Activated CD8-positive, alpha-beta T cell treated with anti-CD3 and anti-CD28 coated beads for 36 hours (primary cell): Measurements from ENCODE around the gene TREX2. TPM values are rescaled to one million over a fixed set of nuclear protein-coding genes. Genes with fewer than 3 reads are reported as not detected.

Experiments
- ATAC-seq: fragments of 200-7000 bp; cut with Tn5 transposase; one replicate; pipeline ENCODE4 v1.10.0; 2021; ENCODE audit warnings: mild to moderate bottlenecking, moderate library complexity
- CTCF ChIA-PET: fragments of 350-600 bp; sonication (Branson Sonifier 250); formaldehyde crosslinking; loops from one replicate; lab custom pipeline; 2021; ENCODE audit warnings: antibody characterized with exemption; lab: Charles Lee
- POLR2A ChIA-PET: fragments of 350-600 bp; sonication (Branson Sonifier 250); formaldehyde crosslinking; loops from one replicate; lab custom pipeline; 2021; ENCODE audit warnings: antibody characterized with exemption; lab: Charles Lee
- DNase-seq: peaks from one replicate; pipeline ENCODE4 v3.0.0-alpha.2; 2020
- H3K27ac Mint-ChIP-seq: one replicate; pipeline ENCODE4 v1.8.0; 2021; ENCODE audit warnings: mild to moderate bottlenecking, mixed read lengths
- H3K27me3 Mint-ChIP-seq: one replicate; pipeline ENCODE4 v1.8.0; 2021; ENCODE audit warnings: mixed read lengths
- H3K36me3 Mint-ChIP-seq: one replicate; pipeline ENCODE4 v1.8.0; 2021; ENCODE audit warnings: low read depth, mixed read lengths
- H3K4me1 Mint-ChIP-seq: one replicate; pipeline ENCODE4 v1.8.0; 2021; ENCODE audit warnings: low read depth, mixed read lengths
- H3K4me3 Mint-ChIP-seq: one replicate; pipeline ENCODE4 v1.8.0; 2021; ENCODE audit warnings: mild to moderate bottlenecking, moderate library complexity, mixed read lengths
- H3K9me3 Mint-ChIP-seq: one replicate; pipeline ENCODE4 v1.8.0; 2021; ENCODE audit warnings: mixed read lengths
- CTCF ChIP-seq: fragments of 200-600 bp; IDR thresholded peaks from one replicate; pipeline ENCODE4 v1.8.0; 2022; ENCODE audit warnings: antibody characterized with exemption, mild to moderate bottlenecking
- intact Hi-C: fragments of 100-400 bp; cut with micrococcal nuclease; formaldehyde crosslinking; loops from one replicate; pipeline ENCODE4 v1.10.0; 2022
- total RNA-seq, 2 experiments: library from RNA; stranded (reverse); gene quantifications; one replicate each; pipeline ENCODE4 v1.2.3, GENCODE V29; 2021

TREX2 gene
- total RNA-seq, 2 experiments from 2014 or later, result 0.78 to 1.4 TPM

GRCh38 chrX:153439977-153440376 lies 5.9 kb downstream of the TREX2 start:
- no peaks in the 10 kb centered on the region for H3K36me3 Mint-ChIP-seq
- no peak for TF ChIP-seq CTCF
- H3K4me3 Mint-ChIP-seq, result no peak overlapping the region
- ATAC-seq, result no peak
- intact Hi-C loops, result no loop called here
- H3K27ac Mint-ChIP-seq, result no peak overlapping the region
- no peak for DNase-seq
- no peaks in the 10 kb centered on the region for H3K9me3 Mint-ChIP-seq
- CTCF ChIA-PET, result no interaction called here
- POLR2A ChIA-PET, result no interaction called here
- peaks cover 4% of the 10 kb centered on the region for H3K27me3 Mint-ChIP-seq
- H3K4me1 Mint-ChIP-seq, result no peaks in the 10 kb centered on the region

DNA sequence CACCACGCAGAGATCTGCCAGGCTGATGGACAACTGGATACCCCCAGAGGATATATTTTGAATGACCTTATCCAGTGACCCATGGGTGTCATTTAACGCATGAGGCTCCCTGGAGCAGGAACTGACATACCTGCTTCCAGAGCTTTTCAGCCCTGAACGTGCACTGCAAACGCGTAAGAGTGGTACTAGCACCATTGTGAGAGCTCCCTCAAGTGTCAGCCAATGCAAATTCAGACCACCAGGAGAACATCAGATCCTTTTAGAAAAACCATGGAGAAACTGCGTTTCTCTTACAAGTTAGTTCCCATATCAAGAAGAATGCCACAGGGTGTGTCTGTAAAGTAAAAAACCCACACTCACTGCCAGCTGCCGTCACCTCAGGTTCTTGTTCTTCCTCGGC lies 7.3 kb downstream of the TREX2 start:
- intact Hi-C loops, result no loop called here
- POLR2A ChIA-PET, result no interaction called here
- no peak overlapping the region for H3K27ac Mint-ChIP-seq
- H3K4me3 Mint-ChIP-seq, result no peak overlapping the region
- peak; percentile 12 for DNase-seq
- CTCF ChIA-PET, result interaction anchor here (1.5 to 2.0 kb wide), 3 partner anchors 22 to 497 kb away, joined by 3 to 7 read pairs (median 7); no protein-coding TSS in a partner anchor
- no peaks in the 10 kb centered on the region for H3K9me3 Mint-ChIP-seq
- H3K27me3 Mint-ChIP-seq, result peaks cover 4% of the 10 kb centered on the region
- no peaks in the 10 kb centered on the region for H3K36me3 Mint-ChIP-seq
- no peak for ATAC-seq
- TF ChIP-seq CTCF, result no peak
- H3K4me1 Mint-ChIP-seq, result no peaks in the 10 kb centered on the region

GRCh38 chrX:153435845-153436244 lies 10.0 kb downstream of the TREX2 start:
- intact Hi-C loops, result no loop called here
- H3K9me3 Mint-ChIP-seq, result no peaks in the 10 kb centered on the region
- no peak overlapping the region for H3K4me3 Mint-ChIP-seq
- H3K4me1 Mint-ChIP-seq, result no peaks in the 10 kb centered on the region
- CTCF ChIA-PET, result no interaction called here
- H3K36me3 Mint-ChIP-seq, result no peaks in the 10 kb centered on the region
- peaks cover 4% of the 10 kb centered on the region for H3K27me3 Mint-ChIP-seq
- ATAC-seq, result no peak
- no peak overlapping the region for H3K27ac Mint-ChIP-seq
- no peak for DNase-seq
- POLR2A ChIA-PET, result no interaction called here
- TF ChIP-seq CTCF, result no peak

- intact Hi-C loops, result no loop called here
- POLR2A ChIA-PET, result no interaction called here
These were observed 11.1 kb downstream of the TREX2 start for GRCh38 chrX:153434801-153435200.

DNA sequence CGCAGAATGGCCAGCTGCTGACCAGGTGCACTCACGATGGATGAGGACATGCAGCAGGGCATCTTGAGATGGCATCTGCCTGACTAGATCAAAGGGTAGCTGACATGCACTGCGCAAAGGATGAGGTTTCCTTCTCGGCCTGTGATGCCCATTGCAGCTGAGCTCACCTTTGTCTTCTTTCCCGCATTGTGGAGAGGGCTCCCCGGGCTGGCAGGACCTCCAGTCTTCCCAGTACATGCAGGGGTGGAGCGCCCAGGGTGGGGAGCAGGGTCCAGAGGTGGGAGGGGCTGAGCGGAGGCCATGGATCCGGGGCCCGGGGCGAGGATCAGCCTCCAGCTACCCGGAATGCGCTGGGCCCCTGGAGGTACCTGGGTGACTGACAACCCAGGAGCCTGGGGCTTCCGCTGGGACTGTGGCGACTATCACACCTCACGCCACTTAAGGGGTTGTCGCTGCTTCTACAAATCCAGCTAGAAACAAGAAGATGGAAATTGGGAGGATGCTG lies 12.0 kb downstream of the TREX2 start:
- intact Hi-C loops, result no loop called here
- Mint-ChIP-seq H3K9me3 (no peaks in the 10 kb centered on the region), H3K4me3 (no peak overlapping the region), H3K4me1 (no peaks in the 10 kb centered on the region), H3K27ac (no peak overlapping the region), H3K36me3 (no peaks in the 10 kb centered on the region), H3K27me3 (peaks cover 4% of the 10 kb centered on the region)
- ATAC-seq (no peak), DNase-seq (no peak)
- TF ChIP-seq CTCF, result no peak
- ChIA-PET CTCF (interaction anchor here (0.6 kb wide), 1 partner anchor 28 kb away, joined by 3 read pairs; no protein-coding TSS in a partner anchor), POLR2A (no interaction called here)

More at GRCh38 chrX:153434801-153435200, 11.1 kb downstream of the TREX2 start:
- DNase-seq (no peak), ATAC-seq (no peak)
- Mint-ChIP-seq H3K9me3 (no peaks in the 10 kb centered on the region), H3K36me3 (no peaks in the 10 kb centered on the region), H3K4me1 (no peaks in the 10 kb centered on the region), H3K27me3 (peaks cover 6% of the 10 kb centered on the region), H3K4me3 (no peak overlapping the region), H3K27ac (no peak overlapping the region)
- no peak for TF ChIP-seq CTCF
- CTCF ChIA-PET, result no interaction called here
